Activated gamma-delta T cell treated with Interleukin-2 at 50 U/mL for 16 hours (primary cell): ENCODE data around the gene CDC26.
"Not testable (repeated sequence)": the region's sequence is repeated elsewhere in the genome, so short reads cannot be mapped to it uniquely, and the experiment has no call there.

Source experiments
- DNase-seq: peaks from one replicate; pipeline ENCODE4 v3.0.0-alpha.2; 2020

The CDC26 gene

DNA sequence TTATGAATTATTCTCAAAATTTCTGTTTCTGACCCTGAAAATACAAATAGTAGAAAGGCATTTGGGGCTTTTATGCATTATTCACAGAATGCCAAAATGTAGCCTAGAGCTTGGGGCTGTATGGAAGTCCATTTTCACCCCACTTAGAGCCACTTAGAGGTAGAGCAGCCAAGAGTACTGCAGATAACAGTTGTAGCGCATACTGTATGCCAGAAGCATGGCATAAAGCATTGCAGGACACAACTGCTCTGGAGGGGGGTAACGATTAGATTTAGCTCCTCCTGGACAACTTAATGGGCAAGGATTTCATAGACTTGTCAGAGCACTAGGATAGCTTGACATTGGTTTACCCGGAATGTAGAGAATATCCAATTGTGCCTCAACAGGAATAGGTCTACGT is 38.3 kb downstream of the CDC26 start:
- no peak for DNase-seq

DNA sequence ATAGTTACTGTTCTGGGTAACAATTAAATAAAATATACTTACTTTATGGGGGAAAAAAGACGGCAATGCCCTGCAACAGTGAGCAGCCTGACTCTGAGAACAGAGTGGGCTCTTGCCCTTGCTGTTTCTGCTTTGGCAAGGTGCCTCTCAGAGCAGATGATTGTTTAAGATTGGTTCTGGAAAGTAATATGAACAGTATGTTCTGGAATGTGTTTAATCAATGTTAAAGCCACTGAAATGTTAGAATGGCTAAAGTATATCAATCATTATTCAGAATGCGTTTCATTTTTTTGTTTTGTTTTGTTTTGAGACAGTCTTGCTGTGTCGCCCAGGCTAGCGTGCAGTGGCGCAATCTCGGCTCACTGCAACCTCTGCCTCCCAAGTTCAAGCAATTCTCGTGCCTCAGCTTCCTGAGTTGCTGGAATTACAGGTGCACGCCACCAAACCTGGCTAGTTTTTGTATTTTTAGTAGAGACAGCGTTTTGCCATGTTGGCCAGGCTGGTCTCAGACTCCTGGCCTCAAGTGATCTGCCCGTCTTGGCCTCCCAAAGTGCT is 39.6 kb downstream of the CDC26 start:
- DNase-seq = not testable (repeated sequence)

DNA sequence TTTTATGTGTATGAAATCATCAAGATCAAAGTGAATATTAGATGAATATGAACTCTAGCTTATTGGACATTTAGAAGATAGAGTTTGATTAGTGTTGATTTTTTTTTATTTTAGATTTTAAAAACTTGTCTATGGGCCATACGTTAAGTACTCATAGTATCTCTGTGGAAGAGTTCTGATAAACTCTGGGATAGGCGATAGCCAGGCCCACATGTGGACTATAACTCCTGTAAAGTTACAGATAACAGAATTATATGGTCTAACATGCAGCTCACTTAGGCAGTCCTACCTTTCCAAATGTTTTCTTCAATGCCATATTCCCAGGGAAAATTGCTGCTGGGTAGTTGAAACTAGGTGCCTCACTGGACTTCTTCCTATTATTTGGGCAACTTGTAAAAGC is 43.7 kb downstream of the CDC26 start:
- no peak for DNase-seq

DNA sequence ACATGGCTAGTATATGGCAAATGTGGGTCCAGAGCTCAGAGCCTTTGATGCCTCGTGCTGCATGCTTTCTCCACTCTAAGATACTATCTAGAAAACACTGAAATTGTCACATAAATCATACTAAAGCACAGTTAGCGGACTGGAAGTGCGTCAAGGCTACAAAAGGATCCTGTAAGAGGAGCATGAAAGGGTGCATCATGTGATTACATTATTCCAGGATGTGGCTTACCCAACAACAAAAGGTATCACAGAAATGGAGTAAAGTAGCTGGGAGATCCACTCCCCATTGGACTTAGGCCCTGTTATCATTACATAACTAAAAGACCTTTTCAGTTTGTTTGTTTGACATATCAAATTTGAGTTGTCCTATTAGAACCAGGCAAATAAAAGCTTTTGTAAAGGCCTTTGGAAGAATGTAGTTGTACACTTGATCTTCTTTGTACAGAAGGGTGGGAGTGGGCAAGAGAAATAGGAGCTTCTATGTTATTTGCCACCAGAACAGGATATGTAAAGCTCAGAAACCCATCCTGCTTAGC is 47.2 kb downstream of the CDC26 start:
- no peak for DNase-seq

DNA sequence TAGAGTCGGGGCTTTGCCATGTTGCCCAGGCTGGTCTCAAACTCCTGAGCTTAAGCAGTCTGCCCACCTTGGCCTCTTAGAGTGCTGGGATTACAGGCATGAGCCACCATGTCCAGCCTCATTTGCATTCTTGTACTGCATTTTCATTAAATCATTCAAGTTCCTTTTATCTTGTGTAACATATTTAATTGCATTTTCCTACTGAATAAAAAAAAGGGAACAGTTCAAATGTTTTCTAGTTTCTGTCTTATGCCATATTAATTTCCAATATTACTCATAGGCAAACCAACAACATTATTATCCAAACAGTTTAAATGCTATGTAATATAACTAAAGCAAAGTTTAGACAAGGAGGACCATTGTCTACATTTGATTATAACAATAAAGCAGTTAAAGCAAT is 47.9 kb downstream of the CDC26 start:
- DNase-seq = no peak

DNA sequence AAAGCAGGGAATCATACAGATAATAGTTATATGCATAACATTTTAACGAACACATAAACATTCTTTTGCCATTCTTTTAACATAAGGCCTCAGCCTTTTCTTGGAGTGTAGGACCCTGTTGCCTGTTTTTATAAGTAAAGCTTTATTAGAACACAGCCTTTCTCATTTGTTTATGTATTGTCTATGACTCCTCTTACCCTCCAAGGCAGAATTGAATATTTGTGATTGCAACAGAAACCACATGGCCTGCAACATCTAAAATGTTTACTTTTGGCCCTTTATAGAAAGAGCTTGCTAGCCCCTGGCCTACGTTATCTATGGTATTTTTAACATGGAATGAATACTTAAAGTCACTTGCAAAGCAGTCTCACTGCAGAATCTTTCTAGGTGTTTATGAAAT is 51.4 kb downstream of the CDC26 start:
- no peak for DNase-seq

DNA sequence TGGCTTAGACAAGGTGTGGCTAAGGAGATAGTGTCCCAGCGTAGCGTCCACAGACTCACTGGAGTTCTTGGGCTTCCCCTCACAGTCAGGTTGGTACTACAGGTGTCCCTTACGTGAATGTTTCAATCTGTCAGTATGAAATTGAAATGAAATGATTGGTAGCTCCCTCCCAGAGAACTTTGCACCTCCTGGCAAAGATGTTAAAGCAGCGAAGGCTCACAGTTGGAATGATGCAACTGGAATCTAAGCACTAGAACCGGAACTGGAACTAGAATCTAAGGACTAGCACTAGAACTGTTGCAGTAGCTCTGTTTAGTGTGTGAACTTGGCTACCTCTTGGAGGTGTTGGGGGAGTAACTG is 52.9 kb downstream of the CDC26 start:
- DNase-seq = no peak

DNA sequence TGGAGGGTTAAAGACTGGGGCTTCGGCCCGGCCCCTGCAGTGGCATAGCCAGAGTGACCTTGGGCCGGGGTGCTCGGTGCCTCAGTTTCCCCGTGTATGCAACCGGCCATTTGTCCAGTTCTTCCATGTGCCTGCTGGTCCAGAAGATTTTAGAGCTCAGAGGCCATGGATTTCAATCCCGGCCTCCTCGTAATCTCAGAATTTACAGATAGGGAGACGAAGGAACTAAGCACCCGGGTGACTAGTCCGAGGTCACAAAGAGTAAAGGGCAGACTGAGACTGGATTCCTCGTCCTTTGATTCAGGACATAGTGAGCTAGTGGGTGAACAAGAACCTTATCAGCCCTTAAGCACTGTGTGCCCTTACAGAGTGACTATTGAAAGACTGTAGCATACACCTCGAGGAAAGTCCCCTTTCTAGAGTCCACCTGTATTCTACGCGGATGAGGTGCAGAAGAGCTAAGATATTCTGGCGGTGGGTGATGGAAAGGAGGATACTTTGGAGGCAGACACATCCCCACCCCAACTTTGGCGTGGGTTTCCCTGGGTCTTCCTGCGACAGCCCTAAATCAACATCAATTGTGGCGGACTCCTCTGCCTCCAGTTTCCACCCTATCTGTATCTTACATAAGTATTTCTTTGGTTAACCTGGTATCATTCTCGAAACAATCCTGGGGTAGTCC is 53.4 kb downstream of the CDC26 start:
- no peak for DNase-seq

DNA sequence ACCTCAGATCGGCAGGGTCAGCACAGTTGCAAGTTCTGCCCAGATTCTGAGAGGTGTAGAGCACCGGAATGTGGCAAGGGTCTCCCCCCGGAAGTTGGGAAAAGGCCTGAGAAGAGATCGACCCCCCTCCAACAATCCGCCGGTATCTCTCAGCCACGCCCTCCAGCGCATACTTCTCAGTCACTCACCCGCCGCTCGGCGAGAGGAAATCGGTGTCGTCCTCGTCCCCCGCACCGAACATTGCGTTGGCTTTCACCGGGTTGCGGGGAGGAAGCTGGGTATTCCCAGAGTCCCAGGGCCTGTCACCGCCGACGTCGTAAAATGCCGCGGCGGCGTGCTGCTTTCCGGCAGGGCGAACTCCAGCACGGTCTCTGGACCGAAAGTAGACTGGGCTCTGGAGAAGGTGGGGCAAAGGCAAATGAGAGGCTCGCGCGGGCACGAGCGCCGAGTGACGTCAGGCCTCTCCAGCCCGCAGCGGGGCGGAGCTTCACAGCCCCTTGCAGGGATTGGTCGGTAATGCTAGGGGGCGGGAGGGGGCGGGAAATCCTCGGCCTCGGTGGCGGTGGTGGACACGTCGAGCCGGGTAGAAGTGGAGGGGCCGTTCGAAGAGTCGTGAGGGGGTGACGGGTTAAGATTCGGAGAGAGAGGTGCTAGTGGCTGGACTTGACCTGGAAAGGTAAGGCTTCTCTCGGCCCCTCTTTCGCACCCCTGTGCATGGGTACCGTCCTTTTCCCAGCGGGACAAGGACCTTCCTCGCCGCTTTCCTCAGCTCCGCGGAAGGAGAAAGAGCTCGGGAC is 54.2 kb downstream of the CDC26 start, which contains the start of the genes FKBP15 and SLC31A1:
FKBP15 (minus strand) TSS at position 275 of the 797 bp plus-strand sequence; CDS start at position 241, 34 bp downstream.
SLC31A1 (plus strand) TSS at position 542 of the 797 bp plus-strand sequence. CDS start 34,605 bp downstream, outside the sequence.
- peak; percentile 94 for DNase-seq

DNA sequence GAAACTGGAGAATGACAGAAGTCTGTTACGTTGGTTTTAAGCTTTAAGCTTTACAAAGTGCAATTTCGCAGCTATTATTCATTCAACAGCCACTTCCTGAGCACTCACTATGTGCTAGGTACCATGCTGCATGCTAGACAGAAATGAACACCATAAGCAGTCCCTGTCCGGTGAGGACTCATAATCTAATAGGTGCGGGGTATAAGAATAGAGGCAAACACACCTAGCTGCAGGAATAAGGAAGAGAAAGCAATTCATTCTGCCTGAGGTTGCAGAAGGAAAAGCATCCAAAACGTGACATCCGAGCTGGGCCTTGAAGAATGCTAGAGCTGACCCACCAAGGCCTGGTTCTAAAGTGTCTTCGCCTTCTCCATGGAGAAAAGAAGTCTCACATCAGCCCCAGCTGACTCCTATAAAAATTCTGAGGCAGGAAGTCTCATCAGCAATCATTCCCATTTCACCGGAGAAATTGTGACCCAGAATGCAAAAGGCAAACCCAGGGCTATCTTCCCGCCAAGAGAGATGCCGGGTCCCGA is 54.8 kb downstream of the CDC26 start:
- DNase-seq = no peak

DNA sequence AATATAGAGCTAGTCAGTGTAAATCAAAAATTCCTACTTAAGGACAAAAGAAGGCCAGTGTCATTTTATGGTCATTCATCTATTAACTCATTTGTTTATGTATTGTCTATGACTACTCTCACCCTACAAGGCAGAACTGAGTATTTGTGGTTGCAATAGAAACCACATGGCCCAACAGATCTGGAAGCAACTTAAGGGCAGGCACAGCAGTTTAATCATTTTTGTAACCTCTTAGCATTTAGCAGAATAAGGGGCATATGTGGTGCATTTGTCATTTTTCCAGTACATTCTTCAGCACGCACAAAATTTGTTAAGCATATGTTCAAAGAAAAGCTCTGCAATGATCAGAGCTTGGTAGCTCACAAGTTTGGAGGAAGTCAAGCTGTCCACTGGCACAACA is 55.4 kb downstream of the CDC26 start:
- DNase-seq = no peak

DNA sequence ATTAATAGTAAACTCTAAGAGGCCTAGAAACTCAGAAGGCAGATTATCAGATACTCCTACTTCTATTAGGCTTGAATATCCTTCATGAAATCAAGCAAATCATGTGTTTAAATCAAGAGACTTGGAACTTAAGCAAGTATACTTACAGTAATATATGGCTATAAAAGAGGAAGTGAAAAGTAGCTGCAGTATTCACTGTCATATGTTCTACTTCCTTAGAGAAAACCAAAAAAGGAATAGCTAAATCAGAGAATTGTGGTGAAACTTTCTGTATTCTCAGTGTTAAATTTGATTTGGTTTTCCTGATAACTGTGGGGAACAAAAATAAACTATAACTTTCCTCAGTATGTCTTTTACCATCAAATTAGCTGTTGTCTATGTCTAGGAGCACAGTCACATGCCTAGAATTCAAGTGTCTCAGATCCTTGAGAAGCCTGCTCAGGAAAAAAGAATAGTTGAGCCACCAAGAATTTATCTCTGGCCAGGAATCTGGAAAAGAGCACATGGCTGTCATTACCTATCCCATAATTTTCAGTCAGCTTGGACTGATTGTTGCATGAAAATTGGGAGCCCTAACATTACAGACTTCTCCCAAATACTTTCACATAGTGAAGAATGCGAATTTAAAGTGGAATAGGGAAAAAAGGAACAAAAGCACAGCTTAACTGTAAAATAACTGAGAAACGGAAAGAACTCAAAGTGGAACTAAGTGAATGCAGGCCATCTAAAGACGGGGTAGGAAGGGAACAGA is 56.0 kb downstream of the CDC26 start:
- no peak for DNase-seq
